UCSD-AML1 (cell line): ENCODE data around the gene MAPK8.

Experiments used
- DNase-seq: peaks from one replicate; lab custom pipeline; 2025; ENCODE audit not compliant: unreplicated experiment; lab: John Stamatoyannopoulos, UW

Gene MAPK8

DNA sequence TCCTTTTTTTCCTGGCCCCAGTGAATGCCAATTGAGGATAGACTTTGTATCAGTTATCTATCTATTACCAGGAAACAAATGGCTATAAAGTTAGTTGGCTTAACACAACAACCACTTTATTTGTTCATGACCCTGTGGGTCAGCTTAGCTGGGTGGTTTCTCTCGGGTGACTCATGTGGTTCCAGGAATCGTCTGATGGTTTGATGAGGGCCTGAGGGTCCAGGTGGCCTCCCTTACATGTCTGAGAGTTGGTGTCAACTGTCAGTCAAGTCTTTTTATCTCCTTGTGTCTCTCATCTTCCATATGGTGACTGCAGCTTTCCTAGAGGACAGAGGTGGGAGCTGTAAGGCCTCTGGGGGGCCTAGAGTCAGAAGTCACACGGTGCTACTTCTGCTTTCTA, 15.3 kb upstream of the MAPK8 start:
- DNase-seq, result no peak

DNA sequence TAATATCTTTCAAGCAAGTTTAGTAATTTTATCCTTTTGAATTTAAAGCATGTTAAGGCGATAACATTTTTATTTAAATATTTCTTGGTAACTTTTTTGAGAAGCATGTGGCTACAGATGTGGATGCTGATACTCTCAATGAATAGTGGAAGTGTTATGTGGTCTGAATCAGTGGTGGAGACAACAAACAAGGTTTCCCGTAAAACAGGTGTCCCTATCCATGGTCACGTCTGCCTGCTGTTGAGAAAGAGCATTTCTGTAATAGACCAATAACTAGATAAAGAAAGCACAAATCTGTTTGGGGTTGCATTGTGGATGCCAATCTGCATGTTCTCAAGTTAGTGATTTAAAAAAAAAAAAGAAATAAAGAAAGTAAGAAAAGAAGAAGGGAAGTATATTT, 13.9 kb upstream of the MAPK8 start:
- no peak for DNase-seq

DNA sequence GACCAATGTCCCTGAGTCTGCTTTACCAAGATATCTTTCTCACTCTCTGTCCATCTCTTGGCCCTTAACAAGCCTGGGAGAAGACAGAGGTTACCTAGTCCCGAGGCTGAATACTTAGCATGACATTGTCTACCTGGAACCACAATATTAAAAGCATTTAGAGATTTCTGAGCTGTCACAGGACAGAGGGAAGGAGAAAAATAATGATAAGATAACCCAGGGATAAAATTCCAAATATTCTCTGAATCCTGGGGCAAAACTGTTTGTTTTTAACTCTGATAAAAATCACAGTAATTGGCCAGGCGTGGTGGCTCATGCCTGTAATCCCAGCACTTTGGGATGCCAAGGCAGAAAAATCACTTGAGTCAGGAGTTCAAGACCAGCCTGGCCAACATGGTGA, 12.0 kb upstream of the MAPK8 start:
- no peak for DNase-seq

DNA sequence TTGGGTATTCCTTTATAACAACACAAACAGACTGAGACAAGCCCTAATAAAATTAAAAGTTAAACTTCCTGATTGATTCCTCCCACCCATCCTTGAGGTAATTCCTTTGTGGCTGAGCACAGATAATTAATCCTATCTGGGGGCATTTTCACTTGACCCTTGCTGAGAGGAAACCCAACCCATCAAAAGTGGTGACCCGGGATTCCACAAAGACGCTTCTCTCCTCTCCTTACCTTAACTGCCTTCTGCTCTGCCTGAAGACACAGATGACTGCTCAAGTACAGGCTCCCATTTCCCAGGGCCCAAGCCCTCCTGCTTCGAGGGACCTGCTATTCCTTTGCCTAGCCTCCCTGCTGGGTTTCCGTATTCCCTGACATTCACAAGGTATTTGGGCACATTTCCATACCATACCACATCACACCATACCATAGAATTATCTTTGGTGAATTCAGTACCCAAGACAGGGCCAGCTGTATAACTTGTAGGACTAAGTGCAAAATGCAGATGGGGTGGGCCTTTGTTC, 9.8 kb upstream of the MAPK8 start:
- no peak for DNase-seq

- DNase-seq, result no peak
Measured at GRCh38 chr10:48299066-48299465, 7.4 kb upstream of the MAPK8 start.

DNA sequence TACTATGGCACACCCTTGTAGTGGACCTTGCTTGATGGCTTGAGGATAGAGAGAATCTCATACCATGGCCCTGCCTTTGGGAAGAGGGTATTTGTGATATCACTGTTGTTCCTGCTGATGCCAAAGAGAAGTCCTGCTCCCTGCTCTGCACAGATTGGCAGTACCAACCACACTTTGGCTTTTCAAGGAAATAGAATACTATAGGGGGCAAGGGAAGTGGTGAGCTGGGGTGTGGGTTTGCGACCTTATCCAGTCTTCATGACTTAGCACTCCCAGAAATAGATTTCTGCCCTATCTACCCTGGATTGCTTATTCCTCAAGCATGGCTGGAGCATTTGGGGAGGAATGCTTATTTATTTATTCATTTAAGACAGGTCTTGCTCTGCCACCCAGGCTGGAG, 6.8 kb upstream of the MAPK8 start:
- no peak for DNase-seq

- DNase-seq, result no peak
Measured at GRCh38 chr10:48300556-48300955, 5.9 kb upstream of the MAPK8 start.

GRCh38 chr10:48302515-48303476, 3.7 kb upstream of the MAPK8 start:
- DNase-seq, result no peak

GRCh38 chr10:48305905-48306264, 592 bp upstream of the MAPK8 start:
- DNase-seq, result no peak

DNA sequence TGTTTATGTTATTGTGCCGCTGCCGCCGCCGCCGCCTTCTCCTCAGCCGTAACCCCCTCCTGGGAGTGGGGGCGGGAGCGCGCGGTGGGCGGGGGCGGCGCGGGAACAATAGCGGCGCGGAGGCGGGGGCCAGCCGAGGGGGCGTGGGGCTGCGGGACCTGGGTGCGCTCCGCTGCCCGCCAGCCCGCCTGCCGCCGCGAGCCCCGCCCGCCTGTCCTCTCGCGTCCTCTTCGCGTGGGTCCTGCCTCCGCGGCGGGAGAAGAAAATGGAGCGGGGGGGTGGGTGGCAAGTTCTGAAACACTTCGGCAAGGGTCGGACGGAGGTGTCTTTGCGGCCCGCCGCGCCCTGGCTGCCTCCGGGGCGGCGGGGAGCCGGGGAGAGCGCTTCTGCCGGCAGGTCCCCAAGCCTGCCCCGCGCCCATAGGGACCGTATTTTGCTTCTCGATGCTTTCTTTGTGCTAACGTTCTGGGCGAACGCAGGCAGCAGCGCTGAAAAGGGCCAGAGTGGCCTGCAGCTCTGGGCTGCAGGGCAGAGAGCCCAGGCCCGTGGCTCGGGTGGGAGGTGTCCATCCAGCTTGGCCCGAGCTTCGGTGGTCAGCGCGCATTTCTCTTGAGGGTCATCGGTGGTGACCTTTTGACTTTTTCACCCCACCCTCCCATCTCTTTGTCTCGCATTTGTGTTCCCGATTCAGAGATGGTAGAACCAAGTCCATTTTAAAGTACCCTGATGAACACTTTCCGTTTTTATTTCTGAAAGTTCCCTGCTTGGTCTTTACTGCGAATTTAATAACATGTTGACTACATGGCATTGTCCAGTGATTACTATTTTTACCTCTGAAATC, 613 bp downstream of the MAPK8 start:
- peak; percentile 73 for DNase-seq

- DNase-seq, result no peak
Measured at GRCh38 chr10:48307711-48308018, 1.2 kb downstream of the MAPK8 start.

GRCh38 chr10:48309711-48310226, 3.3 kb downstream of the MAPK8 start:
- DNase-seq, result no peak

- no peak for DNase-seq
Measured at GRCh38 chr10:48314107-48314506, 7.6 kb downstream of the MAPK8 start.

GRCh38 chr10:48316236-48316635, 9.8 kb downstream of the MAPK8 start:
- no peak for DNase-seq

DNA sequence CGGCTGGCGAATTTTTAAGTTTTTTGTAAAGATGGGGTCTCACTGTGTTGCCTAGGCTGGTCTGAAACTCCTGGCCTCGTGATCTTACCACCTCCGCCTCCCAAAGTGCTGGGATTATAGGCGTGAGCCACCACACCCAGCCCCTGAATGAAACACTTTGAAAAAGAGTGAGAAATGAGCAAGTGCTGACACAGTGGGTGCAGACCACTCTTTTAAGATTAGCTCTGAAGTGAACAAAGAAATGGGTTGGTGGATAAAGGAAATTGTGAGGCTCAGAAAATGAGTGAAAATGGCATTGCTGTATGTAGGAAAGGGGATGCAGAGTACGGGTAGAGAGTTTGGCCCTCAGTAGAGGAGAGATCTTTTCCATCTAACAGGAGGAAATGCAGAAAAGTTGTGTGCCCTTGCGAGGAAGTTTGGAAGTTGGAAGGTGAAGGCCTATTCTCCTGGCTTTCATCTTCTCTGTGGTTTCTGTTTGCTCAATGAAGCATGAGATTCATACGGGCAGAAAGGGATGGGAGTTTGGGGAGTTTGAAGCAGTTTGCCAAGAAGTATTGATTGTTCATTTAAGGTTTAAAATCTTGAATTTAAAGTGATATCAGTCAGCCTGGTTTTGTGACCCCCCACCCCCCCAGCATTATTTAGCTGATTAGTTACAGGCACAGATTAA, 11.0 kb downstream of the MAPK8 start:
- no peak for DNase-seq

DNA sequence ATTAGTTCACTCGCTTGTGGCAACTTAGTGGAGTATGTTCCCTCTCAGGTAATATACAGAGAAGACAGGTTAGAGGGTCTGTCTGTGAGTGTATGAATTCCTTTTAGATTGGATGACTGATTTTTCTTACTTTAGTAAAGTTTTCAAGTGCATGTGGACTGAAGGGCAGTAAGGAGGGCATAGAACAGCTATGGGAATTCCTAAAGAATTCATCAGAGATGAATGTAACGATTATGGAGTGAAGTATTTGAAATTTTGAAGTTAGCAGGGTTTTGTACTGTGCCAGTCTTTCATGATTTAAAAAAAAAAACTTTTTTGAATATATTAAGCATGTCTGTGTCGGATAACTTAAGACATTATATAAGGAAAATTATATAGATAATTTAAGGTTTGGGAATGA, 15.5 kb downstream of the MAPK8 start:
- DNase-seq, result no peak

- DNase-seq, result no peak
Measured at GRCh38 chr10:48324580-48324979, 18.1 kb downstream of the MAPK8 start.

DNA sequence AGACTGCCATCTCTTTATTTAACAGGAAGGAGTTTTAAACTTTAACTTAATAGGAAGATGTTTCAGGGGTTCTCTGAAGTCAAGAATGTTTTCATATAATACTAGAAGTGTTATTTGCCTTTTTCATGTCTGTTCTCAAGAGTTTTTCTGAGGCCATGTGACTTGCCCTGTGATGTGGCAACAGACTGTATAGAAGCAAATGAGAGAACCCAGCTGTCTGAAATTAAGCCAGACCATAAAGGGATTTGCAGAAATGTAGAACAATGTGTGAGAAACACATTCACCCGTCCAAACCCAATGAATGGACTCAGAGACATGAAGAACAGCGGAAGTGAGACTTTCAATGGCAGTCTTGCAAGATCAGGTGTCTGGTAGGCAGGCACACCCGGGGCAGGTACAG, 23.8 kb downstream of the MAPK8 start:
- DNase-seq, result no peak

DNA sequence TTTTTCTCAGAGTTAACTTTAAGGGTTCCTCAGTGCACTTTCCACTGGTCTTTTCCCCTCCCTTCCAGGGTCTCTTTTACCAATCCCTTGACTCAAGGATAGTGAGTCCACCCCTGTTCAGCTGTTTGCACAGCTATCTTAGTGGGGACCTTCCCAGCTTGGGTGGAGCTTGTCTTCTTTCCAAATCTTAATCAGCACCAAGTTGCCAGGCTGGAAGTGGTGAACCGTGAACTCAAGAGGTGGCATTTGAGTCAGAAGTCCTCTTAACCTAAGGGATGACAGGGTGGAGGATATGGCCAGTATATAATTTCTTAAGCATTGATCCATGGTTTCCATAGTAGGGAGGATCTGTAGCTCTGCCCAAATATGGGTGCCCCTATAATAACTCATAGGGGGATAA, 25.0 kb downstream of the MAPK8 start:
- no peak for DNase-seq

GRCh38 chr10:48332166-48332870, 25.8 kb downstream of the MAPK8 start:
- DNase-seq, result no peak

GRCh38 chr10:48332871-48333216, 26.4 kb downstream of the MAPK8 start:
- DNase-seq, result no peak
